Measurements from ENCODE around the gene ATG5. TPM values are rescaled to one million over a fixed set of nuclear protein-coding genes. Genes with fewer than 3 reads are reported as not detected.
"Not testable (repeated sequence)": the region's sequence is repeated elsewhere in the genome, so short reads cannot be mapped to it uniquely, and the experiment has no call there.

Gene ATG5
- total RNA-seq, 1 donor from 2014 or later = 87.2 TPM

DNA sequence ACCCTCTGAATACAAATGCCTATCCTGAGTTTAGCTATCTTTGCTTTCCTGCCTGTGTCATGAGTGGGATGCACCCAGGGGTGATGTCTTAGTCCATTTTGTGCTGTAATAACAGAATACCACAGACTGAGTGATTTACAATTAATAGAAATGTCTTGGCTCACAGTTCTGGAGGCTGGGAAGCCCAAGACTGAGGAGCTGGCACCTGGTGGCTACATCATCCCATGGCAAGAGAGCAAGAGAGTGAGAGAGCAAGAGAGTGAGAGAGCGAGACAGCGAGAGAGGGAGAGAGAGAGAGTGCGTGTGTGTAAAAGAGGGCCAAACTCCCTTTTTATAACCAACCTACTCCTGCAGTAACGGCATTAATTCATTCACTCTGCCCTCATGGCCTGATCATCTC, 162.6 kb downstream of the ATG5 start:
- FAIRE-seq (no peak), DNase-seq (ENCODE audit: low spot score in 2 of 2) (no peak)

DNA sequence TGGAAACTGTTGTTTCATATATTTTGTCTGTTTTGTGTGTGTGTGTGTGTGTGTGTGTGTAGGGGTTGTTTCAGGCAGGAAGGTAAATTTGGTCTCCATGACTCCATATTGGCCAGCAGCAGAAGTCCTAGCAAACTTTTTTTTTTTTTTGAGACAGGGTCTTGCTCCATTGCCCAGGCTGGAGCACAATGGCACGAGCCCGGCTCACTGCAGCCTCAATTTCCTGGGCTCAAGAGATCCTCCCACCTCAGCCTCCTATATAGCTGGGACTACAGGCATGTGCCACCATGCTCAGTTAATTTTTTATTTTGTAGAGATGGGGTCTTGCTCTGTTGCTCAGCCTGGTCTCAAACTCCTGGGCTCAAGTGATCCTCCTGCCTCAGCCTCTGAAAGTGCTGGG, 163.7 kb downstream of the ATG5 start:
- DNase-seq (ENCODE audit: low spot score in 2 of 2) (no peak), FAIRE-seq (no peak)

DNA sequence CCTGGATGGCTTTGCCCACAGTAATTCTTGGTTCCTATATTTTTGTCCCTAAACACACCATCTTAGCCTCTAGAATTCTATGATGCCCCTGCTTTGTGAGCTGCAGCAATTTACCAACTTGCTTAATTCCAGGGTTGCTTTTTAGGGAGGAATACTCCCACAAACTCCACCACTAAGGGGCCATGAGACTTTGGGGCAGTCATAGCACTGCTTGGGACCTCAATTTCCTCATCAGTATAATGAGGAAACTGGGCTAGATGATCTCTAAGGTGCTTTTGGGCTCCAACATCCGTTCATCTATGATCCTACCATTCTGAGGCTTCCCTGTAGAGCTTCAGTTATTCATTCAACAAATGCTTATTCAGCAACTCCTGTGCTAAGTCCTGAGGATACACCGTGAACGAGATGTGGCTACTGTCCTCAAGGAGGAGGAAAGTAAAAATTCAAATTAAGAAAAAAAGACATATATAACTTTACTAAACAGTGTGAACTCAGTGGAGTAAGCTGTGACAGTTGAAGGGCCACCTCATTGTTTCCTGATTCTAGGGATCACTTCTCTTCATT, 164.2 kb downstream of the ATG5 start:
- no peak for FAIRE-seq
- no peak for DNase-seq (ENCODE audit: low spot score in 2 of 2)

DNA sequence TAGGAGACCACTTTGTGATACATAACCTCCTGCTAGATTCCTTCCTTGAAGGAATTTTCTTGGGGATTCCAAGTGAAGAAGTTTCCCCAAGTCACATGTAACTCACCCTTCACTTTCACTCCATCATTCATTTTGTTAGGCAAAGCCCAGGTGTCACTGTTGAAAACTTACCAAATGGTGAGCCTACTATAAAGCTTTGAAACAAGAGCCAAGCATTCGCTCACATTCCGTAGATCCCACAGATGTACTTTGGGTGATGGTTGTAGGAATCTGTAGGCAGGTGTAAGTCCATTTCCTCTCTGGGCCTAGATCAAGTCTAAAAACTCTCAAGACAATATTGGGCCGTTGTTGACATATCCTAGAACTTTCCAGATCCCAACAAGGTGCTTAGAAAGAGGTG, 165.4 kb downstream of the ATG5 start:
- DNase-seq (ENCODE audit: low spot score in 2 of 2) (no peak), FAIRE-seq (no peak)

DNA sequence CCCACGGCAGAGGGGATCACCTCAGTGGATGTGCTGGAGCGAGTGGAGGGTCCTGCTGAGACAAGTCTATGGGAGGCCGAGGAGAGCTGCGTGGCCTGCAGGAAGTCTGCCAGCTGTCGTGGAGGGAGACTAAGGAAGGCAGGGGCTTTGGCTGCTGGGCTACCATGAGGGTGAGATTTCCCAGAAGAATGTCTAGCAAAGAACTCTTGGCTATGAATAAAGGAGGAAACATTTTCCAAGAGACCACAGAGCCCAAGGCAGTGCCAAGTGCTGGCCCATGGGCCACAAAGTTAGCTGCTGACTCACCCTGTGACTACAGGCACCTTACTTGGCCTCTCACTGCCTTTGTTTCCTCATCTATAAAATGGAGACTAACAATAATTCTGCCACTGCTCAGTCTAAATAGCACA, 166.0 kb downstream of the ATG5 start:
- FAIRE-seq (no peak), DNase-seq (ENCODE audit: low spot score in 2 of 2) (no peak)

DNA sequence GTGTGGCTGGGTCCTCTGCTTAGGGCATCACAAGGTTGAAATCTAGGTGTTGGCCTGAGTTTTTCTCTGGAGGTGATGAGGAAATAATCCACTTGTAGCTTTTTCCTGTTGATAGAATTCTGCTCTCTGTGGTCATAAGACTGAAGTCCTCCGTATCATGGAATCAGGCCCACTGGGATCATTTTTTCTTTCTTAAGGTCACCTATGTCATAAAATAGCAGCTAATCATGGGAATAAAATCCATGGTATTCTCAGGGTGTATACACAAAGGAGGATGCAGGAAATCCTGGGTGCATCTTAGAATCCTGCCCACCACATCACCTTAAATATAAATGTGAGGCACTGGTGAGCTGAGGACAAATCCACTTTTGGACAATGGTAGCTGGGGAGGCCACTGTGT, 166.7 kb downstream of the ATG5 start:
- no peak for FAIRE-seq
- DNase-seq (ENCODE audit: low spot score in 2 of 2) = no peak

DNA sequence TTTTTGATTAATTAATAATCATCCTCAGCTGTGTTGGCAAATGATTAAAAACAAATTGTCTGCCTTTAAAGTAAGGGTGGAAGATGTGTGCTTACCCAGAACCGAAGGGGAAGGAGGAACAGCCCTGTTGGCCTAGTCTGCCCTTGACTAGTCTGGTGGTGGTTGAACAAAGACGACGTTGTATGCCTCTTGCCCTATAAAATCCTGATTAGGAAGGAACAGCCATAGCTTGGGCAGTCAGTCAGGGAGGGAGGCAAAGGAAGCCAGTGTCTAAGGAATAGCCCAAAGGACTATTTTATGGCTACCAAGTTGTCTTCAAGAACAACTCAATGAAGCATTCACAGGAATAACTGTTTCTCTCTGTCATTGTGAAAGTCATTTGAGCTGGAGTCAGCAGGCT, 168.7 kb downstream of the ATG5 start:
- no peak for FAIRE-seq
- DNase-seq (ENCODE audit: low spot score in 2 of 2) = peak in 1 of 2 donors; percentile 18

DNA sequence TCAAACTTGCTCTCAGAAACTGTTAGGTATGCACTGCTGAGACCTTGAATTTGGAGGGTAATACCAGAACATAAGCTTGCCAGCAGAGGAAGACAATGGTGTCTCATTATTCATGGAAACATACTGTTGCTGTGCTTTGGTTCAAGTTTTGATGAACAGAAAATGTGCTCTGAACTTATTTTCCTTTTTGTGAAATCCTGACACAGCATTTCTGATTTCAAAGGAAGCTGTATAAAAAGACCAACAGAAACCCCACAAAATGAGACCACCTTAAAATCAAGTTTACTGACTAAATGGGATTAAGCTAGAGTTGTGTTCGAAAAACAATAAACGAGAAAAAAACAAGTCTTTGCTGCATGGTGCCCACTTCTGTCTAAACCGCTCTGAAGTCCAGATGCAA, 169.1 kb downstream of the ATG5 start:
- no peak for FAIRE-seq
- no peak for DNase-seq (ENCODE audit: low spot score in 2 of 2)

DNA sequence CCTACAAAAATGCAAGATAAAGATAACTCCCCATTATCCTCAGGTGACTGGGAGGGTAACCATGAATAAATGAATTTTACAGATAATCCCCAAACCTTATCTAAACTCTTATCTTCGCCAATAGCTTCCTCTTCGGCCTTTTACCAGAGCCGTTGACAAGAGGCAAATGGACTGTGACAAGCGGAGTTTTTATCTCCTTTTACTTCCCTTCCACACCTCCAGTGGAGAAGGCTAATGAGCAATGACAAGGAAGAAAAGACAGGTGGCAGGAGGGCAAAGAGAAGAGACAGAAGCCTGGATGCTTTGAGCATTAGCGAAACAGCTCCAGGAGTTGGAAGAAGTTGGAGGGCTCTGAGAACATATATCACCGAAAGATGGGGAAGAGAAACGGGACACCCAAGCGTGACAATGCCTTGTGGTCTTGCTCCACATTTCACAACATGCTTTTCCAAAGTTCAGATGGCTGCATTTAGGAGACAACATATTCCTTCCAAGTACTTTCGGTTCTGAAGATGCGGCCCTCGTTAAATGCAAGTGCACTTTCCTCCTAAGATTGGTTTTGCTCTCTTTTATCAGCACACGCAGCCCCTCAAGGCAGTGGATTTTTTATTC, 170.2 kb downstream of the ATG5 start:
- no peak for DNase-seq (ENCODE audit: low spot score in 2 of 2)
- no peak for FAIRE-seq

DNA sequence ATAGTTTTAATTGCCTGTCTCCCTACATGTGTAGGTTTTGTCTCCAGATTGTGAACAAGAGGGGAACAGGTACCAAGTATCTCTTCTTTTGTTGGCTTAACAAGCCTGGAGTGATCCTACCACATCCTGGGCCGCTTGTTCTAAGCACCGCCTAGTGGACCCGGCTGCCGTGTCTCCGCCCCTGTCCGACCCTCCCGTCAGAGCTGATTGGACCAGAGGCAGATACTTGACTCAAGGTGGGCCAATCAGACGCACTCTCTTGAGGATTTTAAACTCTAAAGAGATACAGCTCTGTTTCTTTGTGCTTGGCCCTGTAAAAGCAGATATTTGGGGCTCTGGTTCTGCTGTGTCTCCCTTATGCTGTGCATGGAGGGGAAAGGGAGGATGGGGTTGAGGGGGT, 171.2 kb downstream of the ATG5 start:
- FAIRE-seq (no peak), DNase-seq (ENCODE audit: low spot score in 2 of 2) (no peak)

DNA sequence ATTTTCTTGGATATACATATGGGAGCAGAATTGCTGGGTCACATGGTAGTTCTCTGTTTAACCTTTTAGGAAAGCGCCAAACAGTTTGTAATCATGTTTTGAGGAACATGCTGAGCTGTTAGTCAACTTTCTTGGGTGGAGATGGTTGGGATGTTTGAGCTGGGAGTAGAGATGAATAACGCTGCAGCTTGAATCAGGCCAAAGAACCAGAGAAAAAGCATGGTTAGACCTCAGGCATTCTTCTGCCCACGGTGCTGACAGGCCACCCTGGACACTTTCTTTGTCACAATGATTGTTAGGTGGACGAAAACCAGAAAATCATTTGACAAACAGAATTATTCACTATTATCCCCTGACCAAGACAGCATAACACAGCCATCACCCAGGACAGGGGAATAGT, 172.6 kb downstream of the ATG5 start:
- no peak for DNase-seq (ENCODE audit: low spot score in 2 of 2)
- FAIRE-seq = no peak

DNA sequence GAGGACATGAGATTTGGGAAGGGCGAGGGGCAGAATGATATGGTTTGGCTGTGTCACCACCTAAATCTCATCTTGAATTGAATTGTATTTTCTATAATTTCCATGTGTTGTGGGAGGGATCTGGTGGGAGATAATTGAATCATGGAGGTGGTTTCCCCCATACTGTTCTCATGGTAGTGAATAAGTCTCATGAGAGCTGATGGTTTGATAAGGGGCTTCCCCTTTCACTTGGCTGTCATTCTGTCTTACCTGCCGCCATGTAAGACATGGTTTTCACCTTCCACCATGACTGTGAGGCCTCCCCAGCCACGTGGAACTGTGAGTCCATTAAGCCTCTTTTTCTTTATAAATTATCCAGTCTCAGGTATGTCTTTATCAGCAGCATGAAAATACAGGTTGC, 173.1 kb downstream of the ATG5 start:
- not testable (repeated sequence) for DNase-seq (ENCODE audit: low spot score in 2 of 2); FAIRE-seq

DNA sequence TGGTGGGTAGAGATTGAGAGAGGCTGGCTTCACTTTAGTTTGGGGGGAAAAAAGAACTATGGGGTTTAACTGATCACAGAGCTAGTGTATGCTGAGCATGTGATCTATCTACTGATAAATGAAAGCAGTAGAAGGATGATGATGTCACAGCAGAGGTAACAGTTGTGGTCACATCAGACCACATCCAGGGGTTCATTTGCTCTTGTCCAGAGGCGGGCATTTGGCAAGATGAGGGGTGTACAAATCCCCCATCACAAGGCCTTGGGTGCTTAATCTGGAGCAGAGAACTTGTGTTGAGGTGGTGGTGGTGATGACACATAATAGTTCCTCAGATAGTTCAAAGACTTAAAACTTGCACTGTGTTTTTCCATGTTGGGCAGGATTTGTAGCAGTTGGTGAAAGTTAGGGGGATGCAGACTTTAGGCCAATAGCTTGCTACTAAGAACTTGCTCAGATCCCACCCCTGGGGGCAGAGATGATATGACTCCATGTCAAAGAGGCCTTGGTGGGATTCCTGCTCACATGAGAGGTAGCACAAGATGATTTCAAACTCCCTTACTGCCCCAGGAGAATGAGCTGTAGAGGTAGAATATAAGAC, 176.0 kb downstream of the ATG5 start:
- DNase-seq (ENCODE audit: low spot score in 2 of 2) (no peak), FAIRE-seq (no peak)

DNA sequence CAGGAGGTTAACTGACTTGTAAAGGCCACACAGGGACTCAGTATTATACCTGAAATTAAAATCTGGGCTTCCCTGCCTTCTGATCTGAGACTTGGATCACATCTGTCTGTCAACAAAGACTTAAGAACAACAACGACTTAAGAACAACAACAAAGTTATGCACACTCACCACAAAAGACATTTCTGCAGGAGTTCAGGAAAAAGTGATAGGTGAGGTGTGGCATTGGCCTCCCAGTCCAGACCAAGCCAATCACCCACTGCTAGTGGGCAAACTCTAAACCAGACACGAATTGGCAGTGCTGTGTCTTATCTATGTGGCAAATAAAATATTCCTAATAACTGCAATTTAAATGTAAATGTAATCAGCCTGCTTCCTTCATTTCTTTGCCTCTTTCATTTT, 178.1 kb downstream of the ATG5 start:
- FAIRE-seq (no peak), DNase-seq (ENCODE audit: low spot score in 2 of 2) (no peak)

DNA sequence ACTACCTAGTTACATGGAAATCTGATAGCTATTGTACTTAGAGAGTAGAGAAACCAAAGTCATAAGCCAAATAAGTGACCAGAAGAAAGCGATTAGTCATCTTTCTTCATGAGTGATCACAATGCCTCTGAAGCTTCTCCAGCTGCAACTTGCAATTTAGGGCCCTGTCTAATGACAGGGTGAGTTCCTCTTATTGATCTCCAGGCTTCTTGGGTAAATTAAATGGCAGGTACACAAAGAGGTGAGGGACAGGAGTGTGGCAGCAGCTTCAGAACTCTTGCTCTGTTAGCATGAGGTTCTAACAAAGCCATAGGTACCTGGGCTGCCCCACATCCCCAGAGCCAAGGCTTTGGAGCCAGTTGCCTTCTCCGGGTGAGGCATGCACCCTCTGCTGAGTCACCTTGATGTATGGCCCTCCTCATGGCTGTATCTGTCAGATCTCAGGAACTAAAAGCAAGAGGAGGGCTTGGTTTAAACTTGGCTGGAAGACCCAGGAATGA, 178.7 kb downstream of the ATG5 start:
- FAIRE-seq (no peak), DNase-seq (ENCODE audit: low spot score in 2 of 2) (no peak)

DNA sequence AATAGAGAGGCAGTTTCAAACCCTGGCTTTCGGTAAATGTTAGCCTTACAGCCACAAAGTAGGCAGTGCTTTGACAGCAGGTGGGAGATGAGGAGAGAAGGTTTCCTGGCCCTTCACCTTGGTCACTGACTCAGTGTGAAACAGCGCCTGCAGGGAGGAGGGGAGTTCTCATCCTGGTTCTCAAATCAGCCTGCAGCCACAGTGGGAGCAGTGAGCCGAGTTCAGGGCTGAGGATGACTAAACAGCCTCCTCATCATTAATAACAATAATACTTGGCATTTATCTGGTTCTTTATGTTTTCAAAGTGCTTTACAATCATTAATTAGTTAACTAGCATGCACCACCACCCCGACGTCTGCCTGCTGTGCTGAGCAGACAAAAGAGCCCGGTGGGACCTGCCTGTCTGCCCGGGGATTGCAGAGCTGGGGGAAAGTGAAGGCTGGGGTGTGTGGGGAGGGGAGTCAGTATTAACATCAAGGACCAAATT, 179.8 kb downstream of the ATG5 start:
- DNase-seq (ENCODE audit: low spot score in 2 of 2) = no peak

DNA sequence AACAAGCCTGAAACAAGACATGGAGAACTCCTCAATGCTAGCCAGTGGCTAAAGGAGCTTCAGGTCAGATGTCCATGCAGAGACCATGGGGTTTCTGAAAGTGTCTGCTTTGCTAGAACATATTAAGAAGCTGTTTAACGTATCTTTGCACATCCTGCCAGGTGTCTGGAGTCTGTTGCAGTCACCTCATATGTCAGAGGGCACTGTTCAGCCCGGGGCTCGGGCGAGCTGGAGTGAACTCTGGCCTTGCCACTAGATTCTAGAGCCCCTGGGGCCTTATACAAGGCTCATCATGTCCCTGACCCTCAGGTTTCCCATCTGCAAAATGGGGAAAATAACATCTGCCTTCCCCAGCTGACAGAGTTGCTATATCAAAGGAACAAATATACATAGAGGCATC, 180.4 kb downstream of the ATG5 start:
- no peak for FAIRE-seq
- DNase-seq (ENCODE audit: low spot score in 2 of 2) = no peak

More for the DNA sequence above, 179.8 kb downstream of the ATG5 start:
- no peak for FAIRE-seq

DNA sequence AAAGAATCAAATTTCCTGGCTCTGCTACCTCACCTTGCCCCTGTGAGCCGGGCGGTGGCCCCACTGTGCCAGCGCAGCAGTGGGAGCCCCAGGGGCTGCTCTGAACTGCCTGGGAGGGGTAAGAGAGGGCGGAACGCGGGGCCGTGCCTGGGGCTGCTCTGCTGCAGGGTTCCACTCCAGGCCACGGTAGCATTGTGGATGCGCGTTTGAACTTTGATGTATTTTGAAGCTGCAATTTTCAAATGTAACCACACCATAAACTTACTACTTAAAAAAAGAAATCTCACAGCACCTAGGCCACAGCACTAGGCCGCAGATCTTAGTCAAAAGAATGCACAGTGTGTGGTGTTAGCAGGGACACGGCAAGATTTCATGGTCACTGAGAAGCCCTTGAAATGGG, 181.9 kb downstream of the ATG5 start:
- FAIRE-seq (no peak), DNase-seq (ENCODE audit: low spot score in 2 of 2) (no peak)

DNA sequence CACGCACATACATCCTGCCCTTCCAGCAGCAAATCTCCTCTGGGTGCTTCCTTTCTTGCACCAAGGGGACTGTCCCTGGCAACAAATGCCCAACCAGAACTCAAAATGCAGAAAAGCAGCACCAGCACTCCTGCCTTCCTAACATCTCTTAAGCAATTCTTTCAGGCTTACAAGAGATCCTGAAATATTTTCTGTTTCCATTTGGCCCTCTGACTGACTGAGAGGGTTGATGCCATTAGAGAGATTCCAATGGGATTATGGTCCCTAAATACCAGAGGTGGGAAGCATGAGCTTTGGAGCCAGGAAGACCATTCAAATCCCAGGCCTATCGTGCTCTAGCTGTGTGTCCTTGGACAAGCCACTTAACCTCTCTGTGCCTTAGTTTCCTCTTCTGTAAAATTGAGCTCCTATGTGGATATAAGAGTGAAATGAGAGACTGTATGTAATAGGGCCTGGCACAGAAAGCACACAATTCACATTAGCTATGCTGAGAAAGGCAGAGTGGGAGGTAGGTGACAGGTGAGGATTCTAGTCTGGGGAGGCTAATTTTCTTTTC, 182.6 kb downstream of the ATG5 start:
- no peak for DNase-seq (ENCODE audit: low spot score in 2 of 2)

DNA sequence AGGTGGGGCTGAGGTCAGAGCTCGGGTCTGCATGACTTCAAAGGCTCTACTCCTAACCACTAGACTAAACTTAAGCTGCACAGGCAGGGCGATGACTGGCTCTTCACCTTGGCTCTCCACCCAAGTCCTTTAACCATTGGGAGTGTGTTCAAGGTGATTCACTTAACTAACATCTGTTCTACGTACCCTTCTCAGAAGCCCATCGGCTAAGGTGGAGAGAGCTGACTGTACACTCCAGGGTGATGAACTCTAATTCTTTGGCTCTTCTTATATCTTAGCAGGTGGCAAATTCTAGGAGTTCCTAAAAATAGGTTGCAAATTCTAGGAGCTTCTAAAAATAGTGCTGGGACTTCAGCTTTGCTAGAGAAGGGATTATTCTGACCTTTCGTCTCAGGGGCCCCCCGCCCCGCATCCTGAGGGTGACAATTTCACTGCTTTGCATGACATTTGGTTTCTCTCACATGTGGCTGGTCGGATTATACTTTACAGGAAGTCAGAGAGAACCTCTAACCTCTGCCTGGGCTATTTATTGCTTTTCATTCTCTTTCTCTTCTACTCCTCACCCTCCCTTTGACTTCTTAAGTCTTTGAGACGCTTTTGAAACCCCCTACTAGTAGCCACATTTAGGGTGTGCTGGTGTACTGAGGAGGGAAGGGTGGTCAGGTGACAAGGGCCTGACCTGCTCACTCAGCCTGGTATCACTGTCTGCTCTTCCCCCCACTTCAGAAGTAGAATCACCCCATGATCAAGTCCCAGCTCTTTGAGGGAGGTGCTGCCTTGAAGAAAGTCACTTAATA, 183.9 kb downstream of the ATG5 start:
- DNase-seq (ENCODE audit: low spot score in 2 of 2) = no peak
- FAIRE-seq = no peak

More for the DNA sequence above, 182.6 kb downstream of the ATG5 start:
- FAIRE-seq = no peak

DNA sequence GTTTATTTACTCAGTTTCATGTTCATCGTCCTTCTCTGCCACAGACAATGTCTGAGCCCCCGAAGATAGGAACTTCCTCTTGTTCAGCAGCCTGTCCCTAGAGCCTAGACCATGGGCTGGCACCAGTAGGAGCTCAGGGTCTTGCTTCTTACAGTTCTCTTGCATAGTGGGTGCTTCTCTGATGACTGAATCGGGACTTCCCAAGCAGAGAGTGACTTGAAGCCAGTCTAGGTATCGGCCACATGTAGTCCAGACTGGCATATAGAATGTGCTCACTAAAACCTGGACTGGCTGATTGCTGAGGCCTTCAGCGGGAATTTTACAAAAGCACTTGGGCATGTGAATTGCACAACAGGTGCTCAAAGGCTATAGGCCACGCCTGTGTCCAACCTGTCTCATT, 187.4 kb downstream of the ATG5 start:
- FAIRE-seq = no peak

More for the DNA sequence above, 187.4 kb downstream of the ATG5 start:
- DNase-seq (ENCODE audit: low spot score in 2 of 2) = no peak
